Measurements from ENCODE around the gene FOXN1. TPM values are rescaled to one million over a fixed set of nuclear protein-coding genes. Genes with fewer than 3 reads are reported as not detected.

FOXN1 gene
- total and polyA plus RNA-seq, 4 donors: not detected

DNA sequence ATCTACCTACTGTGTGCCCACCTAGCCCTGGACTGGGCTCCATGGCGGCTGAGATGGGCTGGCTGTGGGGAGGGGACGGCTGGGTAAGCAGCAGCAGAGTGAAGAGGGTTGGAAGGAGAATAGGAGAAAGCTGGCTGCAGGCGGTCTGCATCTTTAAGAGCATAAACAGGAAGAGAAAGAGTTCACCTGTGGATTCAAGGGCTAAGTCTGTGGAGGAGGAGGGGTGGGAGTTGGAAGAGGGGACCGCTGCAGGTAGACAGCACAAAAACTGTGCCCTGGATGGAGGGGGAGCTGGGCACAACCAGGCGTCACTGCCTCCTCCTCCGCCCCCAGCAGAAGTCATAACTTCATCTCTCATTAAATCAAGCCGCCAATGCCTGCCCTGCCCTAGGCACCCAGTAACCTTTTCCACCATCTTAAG is 32.0 kb upstream of the FOXN1 start:
- Histone ChIP-seq H3K4me3 (ENCODE audit: low read depth in 1 of 3, low read length in 3 of 3) (no peak overlapping the region), H3K4me1 (ENCODE audit: control insufficient read depth in 4 of 4, insufficient read depth in 4 of 4, low read length in 3 of 4) (peaks cover 2 to 9% (median 7%) of the 10 kb centered on the region in 4 donors), H3K9me3 (ENCODE audit: control insufficient read depth in 4 of 4, low read length in 3 of 4) (no peaks in the 10 kb centered on the region), H3K9ac (ENCODE audit: low read depth in 1 of 2, low read length in 2 of 2) (no peak overlapping the region), H3K36me3 (ENCODE audit: control insufficient read depth in 4 of 4, insufficient read depth in 3 of 4, low read depth in 1 of 4, low read length in 3 of 4) (no peaks in the 10 kb centered on the region), H3K27me3 (ENCODE audit: control insufficient read depth in 4 of 4, insufficient read depth in 4 of 4, low read length in 3 of 4) (no peaks in the 10 kb centered on the region), H3K27ac (ENCODE audit: low read depth in 1 of 2, low read length in 2 of 2) (no peak overlapping the region)
- TF ChIP-seq NR2F2 (IDR thresholded peaks at IDR 0.05) (no peak), JUND (IDR thresholded peaks at IDR 0.05) (no peak), FOXA2 (IDR thresholded peaks at IDR 0.05) (no peak), HNF4A (conservative IDR thresholded peaks at IDR 0.05) (no peak), YY1 (IDR thresholded peaks at IDR 0.05) (no peak), RAD21 (IDR thresholded peaks at IDR 0.05) (no peak), FOXA1 (IDR thresholded peaks at IDR 0.05) (no peak), EGR1 (IDR thresholded peaks at IDR 0.05; ENCODE audit: low read depth in 2 of 2) (no peak), GABPA (IDR thresholded peaks at IDR 0.05 in 1 of 2, conservative IDR thresholded peaks at IDR 0.05 in 1 of 2) (no peak)
- TF ChIP-seq, protein P1, sequence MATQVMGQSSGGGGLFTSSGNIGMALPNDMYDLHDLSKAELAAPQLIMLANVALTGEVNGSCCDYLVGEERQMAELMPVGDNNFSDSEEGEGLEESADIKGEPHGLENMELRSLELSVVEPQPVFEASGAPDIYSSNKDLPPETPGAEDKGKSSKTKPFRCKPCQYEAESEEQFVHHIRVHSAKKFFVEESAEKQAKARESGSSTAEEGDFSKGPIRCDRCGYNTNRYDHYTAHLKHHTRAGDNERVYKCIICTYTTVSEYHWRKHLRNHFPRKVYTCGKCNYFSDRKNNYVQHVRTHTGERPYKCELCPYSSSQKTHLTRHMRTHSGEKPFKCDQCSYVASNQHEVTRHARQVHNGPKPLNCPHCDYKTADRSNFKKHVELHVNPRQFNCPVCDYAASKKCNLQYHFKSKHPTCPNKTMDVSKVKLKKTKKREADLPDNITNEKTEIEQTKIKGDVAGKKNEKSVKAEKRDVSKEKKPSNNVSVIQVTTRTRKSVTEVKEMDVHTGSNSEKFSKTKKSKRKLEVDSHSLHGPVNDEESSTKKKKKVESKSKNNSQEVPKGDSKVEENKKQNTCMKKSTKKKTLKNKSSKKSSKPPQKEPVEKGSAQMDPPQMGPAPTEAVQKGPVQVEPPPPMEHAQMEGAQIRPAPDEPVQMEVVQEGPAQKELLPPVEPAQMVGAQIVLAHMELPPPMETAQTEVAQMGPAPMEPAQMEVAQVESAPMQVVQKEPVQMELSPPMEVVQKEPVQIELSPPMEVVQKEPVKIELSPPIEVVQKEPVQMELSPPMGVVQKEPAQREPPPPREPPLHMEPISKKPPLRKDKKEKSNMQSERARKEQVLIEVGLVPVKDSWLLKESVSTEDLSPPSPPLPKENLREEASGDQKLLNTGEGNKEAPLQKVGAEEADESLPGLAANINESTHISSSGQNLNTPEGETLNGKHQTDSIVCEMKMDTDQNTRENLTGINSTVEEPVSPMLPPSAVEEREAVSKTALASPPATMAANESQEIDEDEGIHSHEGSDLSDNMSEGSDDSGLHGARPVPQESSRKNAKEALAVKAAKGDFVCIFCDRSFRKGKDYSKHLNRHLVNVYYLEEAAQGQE (IDR thresholded peaks at IDR 0.05): no peak
- TF ChIP-seq, protein P2, sequence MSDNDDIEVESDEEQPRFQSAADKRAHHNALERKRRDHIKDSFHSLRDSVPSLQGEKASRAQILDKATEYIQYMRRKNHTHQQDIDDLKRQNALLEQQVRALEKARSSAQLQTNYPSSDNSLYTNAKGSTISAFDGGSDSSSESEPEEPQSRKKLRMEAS (IDR thresholded peaks at IDR 0.05): no peak
- TF ChIP-seq, protein P3, sequence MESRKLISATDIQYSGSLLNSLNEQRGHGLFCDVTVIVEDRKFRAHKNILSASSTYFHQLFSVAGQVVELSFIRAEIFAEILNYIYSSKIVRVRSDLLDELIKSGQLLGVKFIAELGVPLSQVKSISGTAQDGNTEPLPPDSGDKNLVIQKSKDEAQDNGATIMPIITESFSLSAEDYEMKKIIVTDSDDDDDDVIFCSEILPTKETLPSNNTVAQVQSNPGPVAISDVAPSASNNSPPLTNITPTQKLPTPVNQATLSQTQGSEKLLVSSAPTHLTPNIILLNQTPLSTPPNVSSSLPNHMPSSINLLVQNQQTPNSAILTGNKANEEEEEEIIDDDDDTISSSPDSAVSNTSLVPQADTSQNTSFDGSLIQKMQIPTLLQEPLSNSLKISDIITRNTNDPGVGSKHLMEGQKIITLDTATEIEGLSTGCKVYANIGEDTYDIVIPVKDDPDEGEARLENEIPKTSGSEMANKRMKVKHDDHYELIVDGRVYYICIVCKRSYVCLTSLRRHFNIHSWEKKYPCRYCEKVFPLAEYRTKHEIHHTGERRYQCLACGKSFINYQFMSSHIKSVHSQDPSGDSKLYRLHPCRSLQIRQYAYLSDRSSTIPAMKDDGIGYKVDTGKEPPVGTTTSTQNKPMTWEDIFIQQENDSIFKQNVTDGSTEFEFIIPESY (IDR thresholded peaks at IDR 0.05): no peak
- WGBS: 90% methylated on average over 7 of the region's 7 CpGs
- DNase-seq (ENCODE audit: low spot score): no peak

DNA sequence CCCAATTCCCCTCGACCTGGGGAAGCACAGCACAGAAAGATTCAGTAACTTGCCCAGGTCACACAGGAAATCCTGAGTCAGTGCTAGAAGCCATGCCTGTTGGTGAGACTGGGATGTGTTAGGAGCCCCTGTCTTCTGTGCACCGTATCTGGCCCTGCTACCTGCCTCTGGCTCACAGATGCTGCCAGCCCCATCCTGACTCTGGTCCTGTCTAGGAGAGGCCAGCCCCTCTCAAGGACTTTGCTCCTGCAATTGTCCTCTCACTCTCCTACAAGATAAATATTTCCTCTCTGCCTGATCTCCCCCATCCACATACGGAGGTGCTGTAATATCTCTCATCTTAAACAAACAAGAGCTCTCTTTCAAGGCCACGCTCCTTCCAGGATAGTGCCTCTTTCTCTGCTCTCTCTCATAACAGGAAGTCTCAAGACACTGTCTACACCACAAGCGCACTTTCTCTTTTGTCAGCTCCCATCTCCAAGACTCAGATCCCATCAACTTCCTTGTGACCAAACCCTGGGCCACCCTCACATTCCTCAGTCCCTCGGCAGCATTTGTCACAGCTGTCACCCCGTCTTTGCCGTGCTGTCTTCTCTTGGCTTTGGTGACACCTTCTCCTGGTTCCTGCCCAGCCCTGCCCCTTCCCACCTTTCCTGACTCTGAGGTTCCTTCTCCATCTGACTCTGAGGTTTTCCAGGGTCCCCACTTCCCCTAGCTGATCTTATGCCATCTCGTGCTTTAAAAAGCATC is 30.8 kb upstream of the FOXN1 start:
- Histone ChIP-seq H3K27me3 (ENCODE audit: control insufficient read depth in 4 of 4, insufficient read depth in 4 of 4, low read length in 3 of 4) (no peaks in the 10 kb centered on the region), H3K36me3 (ENCODE audit: control insufficient read depth in 4 of 4, insufficient read depth in 3 of 4, low read depth in 1 of 4, low read length in 3 of 4) (no peaks in the 10 kb centered on the region), H3K9me3 (ENCODE audit: control insufficient read depth in 4 of 4, low read length in 3 of 4) (no peaks in the 10 kb centered on the region), H3K27ac (ENCODE audit: low read depth in 1 of 2, low read length in 2 of 2) (no peak overlapping the region), H3K4me3 (ENCODE audit: low read depth in 1 of 3, low read length in 3 of 3) (no peak overlapping the region), H3K4me1 (ENCODE audit: control insufficient read depth in 4 of 4, insufficient read depth in 4 of 4, low read length in 3 of 4) (peaks cover 2 to 9% (median 7%) of the 10 kb centered on the region in 4 donors), H3K9ac (ENCODE audit: low read depth in 1 of 2, low read length in 2 of 2) (no peak overlapping the region)
- WGBS: 59% methylated on average over 9 of the region's 9 CpGs
- no peak for TF ChIP-seq HNF4A (conservative IDR thresholded peaks at IDR 0.05)
- no peak for TF ChIP-seq SP1 (IDR thresholded peaks at IDR 0.05)
- no peak for TF ChIP-seq FOXA1 (IDR thresholded peaks at IDR 0.05)
- TF ChIP-seq, protein P2 (IDR thresholded peaks at IDR 0.05): no peak
- no peak for TF ChIP-seq HNF4G (IDR thresholded peaks at IDR 0.05)
- no peak for TF ChIP-seq RAD21 (IDR thresholded peaks at IDR 0.05)
- no peak for TF ChIP-seq JUND (IDR thresholded peaks at IDR 0.05)
- TF ChIP-seq, protein P4, sequence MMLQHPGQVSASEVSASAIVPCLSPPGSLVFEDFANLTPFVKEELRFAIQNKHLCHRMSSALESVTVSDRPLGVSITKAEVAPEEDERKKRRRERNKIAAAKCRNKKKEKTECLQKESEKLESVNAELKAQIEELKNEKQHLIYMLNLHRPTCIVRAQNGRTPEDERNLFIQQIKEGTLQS (IDR thresholded peaks at IDR 0.05): no peak
- TF ChIP-seq, protein P3 (IDR thresholded peaks at IDR 0.05): no peak
- TF ChIP-seq, protein P5, sequence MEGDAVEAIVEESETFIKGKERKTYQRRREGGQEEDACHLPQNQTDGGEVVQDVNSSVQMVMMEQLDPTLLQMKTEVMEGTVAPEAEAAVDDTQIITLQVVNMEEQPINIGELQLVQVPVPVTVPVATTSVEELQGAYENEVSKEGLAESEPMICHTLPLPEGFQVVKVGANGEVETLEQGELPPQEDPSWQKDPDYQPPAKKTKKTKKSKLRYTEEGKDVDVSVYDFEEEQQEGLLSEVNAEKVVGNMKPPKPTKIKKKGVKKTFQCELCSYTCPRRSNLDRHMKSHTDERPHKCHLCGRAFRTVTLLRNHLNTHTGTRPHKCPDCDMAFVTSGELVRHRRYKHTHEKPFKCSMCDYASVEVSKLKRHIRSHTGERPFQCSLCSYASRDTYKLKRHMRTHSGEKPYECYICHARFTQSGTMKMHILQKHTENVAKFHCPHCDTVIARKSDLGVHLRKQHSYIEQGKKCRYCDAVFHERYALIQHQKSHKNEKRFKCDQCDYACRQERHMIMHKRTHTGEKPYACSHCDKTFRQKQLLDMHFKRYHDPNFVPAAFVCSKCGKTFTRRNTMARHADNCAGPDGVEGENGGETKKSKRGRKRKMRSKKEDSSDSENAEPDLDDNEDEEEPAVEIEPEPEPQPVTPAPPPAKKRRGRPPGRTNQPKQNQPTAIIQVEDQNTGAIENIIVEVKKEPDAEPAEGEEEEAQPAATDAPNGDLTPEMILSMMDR (IDR thresholded peaks at IDR 0.05; ENCODE audit: low read depth, low read length, missing input control): no peak
- TF ChIP-seq NR2F2 (IDR thresholded peaks at IDR 0.05): no peak
- no peak for DNase-seq (ENCODE audit: low spot score)
